MM.1S (cell line): ENCODE measurements around the gene DAZAP1.

Experiments
- CTCF ChIP-seq: fragments of 300-600 bp; sonication (generic); IDR thresholded peaks from 2 replicates; pipeline ENCODE4 v1.5.1; 2016; ENCODE audit warnings: antibody characterized with exemption, low read length, mixed read lengths
- EZH2 ChIP-seq: fragments of 300-600 bp; sonication (generic); optimal IDR thresholded peaks from 2 replicates; pipeline ENCODE3; 2017; ENCODE audit warnings: low read depth, mild to moderate bottlenecking, antibody characterized with exemption, low read length, mixed read lengths

- TF ChIP-seq EZH2 (no peak), CTCF (no peak)
Measured at GRCh38 chr19:1424192-1424955, 17.0 kb downstream of the DAZAP1 start.
